ENCODE measurements around the gene HPCAL1. TPM values are rescaled to one million over a fixed set of nuclear protein-coding genes. Genes with fewer than 3 reads are reported as not detected.

The HPCAL1 gene
- total and polyA plus RNA-seq, 2 donors (not counting 1 experiment from before 2014, with no cell fraction given) = 60.3 to 65.1 TPM

- no peak overlapping the region for H3K4me2 ChIP-seq (replicated peaks; ENCODE audit: low read depth, low read length, poor library complexity, severe bottlenecking)
- H3K36me3 ChIP-seq (replicated peaks in 1 of 2; ENCODE audit: control extremely low read depth in 1 of 2, control insufficient read depth in 1 of 2, extremely low read depth in 1 of 2, insufficient read depth in 2 of 2, low read length in 1 of 2) = peaks cover 0 to 3% of the 10 kb centered on the region in 2 experiments
- H4K20me1 ChIP-seq (ENCODE audit: control insufficient read depth, insufficient read depth, low read length, poor library complexity, severe bottlenecking) = peaks cover 70% of the 10 kb centered on the region
- DNase-seq (no peak), ATAC-seq (ENCODE audit: low read depth) (no peak)
- H3K9ac ChIP-seq (ENCODE audit: low read length) = no peak overlapping the region
- no peak overlapping the region for H2AFZ ChIP-seq (ENCODE audit: insufficient read depth, low read depth, low read length, poor library complexity, severe bottlenecking)
- TF ChIP-seq EZH2 (IDR thresholded peaks at IDR 0.05; ENCODE audit: borderline replicate concordance, insufficient read depth, low read depth, low read length, poor library complexity, severe bottlenecking) (no peak), CTCF (IDR thresholded peaks at IDR 0.05) (no peak)
- peaks cover 18 to 33% of the 10 kb centered on the region in 2 donors for H3K4me1 ChIP-seq (ENCODE audit: control insufficient read depth in 2 of 2, insufficient read depth in 2 of 2, low read length in 2 of 2)
- H3K9me3 ChIP-seq (ENCODE audit: control extremely low read depth in 1 of 3, control insufficient read depth in 2 of 3, insufficient read depth in 1 of 3, low read length in 2 of 3) = peaks cover 0 to 4% (median 0%) of the 10 kb centered on the region in 3 donors
- no peaks in the 10 kb centered on the region for H3K27me3 ChIP-seq (replicated peaks in 1 of 4; ENCODE audit: control extremely low read depth in 1 of 4, control insufficient read depth in 3 of 4, insufficient read depth in 4 of 4, low read length in 3 of 4)
- intact Hi-C loops (cut with micrococcal nuclease) = no loop called here
- H3K79me2 ChIP-seq (ENCODE audit: control insufficient read depth, insufficient read depth, low read length) = peaks cover 99% of the 10 kb centered on the region
- Mint-ChIP-seq H3K9me3 (ENCODE audit: insufficient read depth) (no peaks in the 10 kb centered on the region), H3K4me1 (peaks cover 51% of the 10 kb centered on the region), H3K27ac (no peak overlapping the region), H3K4me3 (no peak overlapping the region), H3K27me3 (no peaks in the 10 kb centered on the region)
- POLR2A ChIA-PET = no interaction called here
- 50% methylated on average over 1 of the region's 6 CpGs for WGBS (ENCODE audit: insufficient coverage)
- H3K4me3 ChIP-seq (ENCODE audit: control extremely low read depth in 1 of 5, extremely low read depth in 1 of 5, insufficient read depth in 1 of 5, low read depth in 2 of 5, low read length in 4 of 5) = no peak overlapping the region
- CTCF ChIA-PET = no interaction called here
- H3K27ac ChIP-seq (ENCODE audit: low read length in 2 of 2) = no peak overlapping the region
Measured at GRCh38 chr2:10321622-10322021, 18.9 kb downstream of the HPCAL1 start.

- H4K20me1 ChIP-seq (ENCODE audit: control insufficient read depth, insufficient read depth, low read length, poor library complexity, severe bottlenecking) = peaks cover 77% of the 10 kb centered on the region
- H3K4me3 ChIP-seq (ENCODE audit: control extremely low read depth in 1 of 5, extremely low read depth in 1 of 5, insufficient read depth in 1 of 5, low read depth in 2 of 5, low read length in 4 of 5) = no peak overlapping the region
- WGBS (ENCODE audit: insufficient coverage) = 90% methylated on average over 4 of the region's 4 CpGs
- no peaks in the 10 kb centered on the region for H3K9me3 Mint-ChIP-seq (ENCODE audit: insufficient read depth)
- POLR2A ChIA-PET = interaction anchor here (0.6 kb wide), 1 partner anchor 60 kb away, joined by 3 read pairs; no protein-coding TSS in a partner anchor
- H3K36me3 ChIP-seq (replicated peaks in 1 of 2; ENCODE audit: control extremely low read depth in 1 of 2, control insufficient read depth in 1 of 2, extremely low read depth in 1 of 2, insufficient read depth in 2 of 2, low read length in 1 of 2) = peaks cover 0 to 3% of the 10 kb centered on the region in 2 experiments
- H3K4me2 ChIP-seq (replicated peaks; ENCODE audit: low read depth, low read length, poor library complexity, severe bottlenecking) = no peak overlapping the region
- no peak overlapping the region for H3K4me3 Mint-ChIP-seq
- intact Hi-C loops (cut with micrococcal nuclease) = no loop called here
- no peaks in the 10 kb centered on the region for H3K27me3 Mint-ChIP-seq
- no peak overlapping the region for H3K27ac ChIP-seq (ENCODE audit: low read length in 2 of 2)
- DNase-seq (no peak), ATAC-seq (ENCODE audit: low read depth) (no peak)
- peaks cover 22 to 42% of the 10 kb centered on the region in 2 donors for H3K4me1 ChIP-seq (ENCODE audit: control insufficient read depth in 2 of 2, insufficient read depth in 2 of 2, low read length in 2 of 2)
- H3K27ac Mint-ChIP-seq = no peak overlapping the region
- no peak overlapping the region for H3K9ac ChIP-seq (ENCODE audit: low read length)
- H3K4me1 Mint-ChIP-seq = peaks cover 57% of the 10 kb centered on the region
- TF ChIP-seq EZH2 (IDR thresholded peaks at IDR 0.05; ENCODE audit: borderline replicate concordance, insufficient read depth, low read depth, low read length, poor library complexity, severe bottlenecking) = no peak
- TF ChIP-seq CTCF (IDR thresholded peaks at IDR 0.05) = no peak
- H2AFZ ChIP-seq (ENCODE audit: insufficient read depth, low read depth, low read length, poor library complexity, severe bottlenecking) = no peak overlapping the region
- peaks cover 98% of the 10 kb centered on the region for H3K79me2 ChIP-seq (ENCODE audit: control insufficient read depth, insufficient read depth, low read length)
- CTCF ChIA-PET = interaction anchor here (1.0 to 2.1 kb wide), 2 partner anchors 53 to 86 kb away, joined by 3 to 6 read pairs; no protein-coding TSS in a partner anchor
- H3K27me3 ChIP-seq (replicated peaks in 1 of 4; ENCODE audit: control extremely low read depth in 1 of 4, control insufficient read depth in 3 of 4, insufficient read depth in 4 of 4, low read length in 3 of 4) = no peaks in the 10 kb centered on the region
- peaks cover 0 to 4% (median 0%) of the 10 kb centered on the region in 3 donors for H3K9me3 ChIP-seq (ENCODE audit: control extremely low read depth in 1 of 3, control insufficient read depth in 2 of 3, insufficient read depth in 1 of 3, low read length in 2 of 3)
Measured at GRCh38 chr2:10322481-10322880, 19.8 kb downstream of the HPCAL1 start.
